ENCODE results near the gene LRRC56. TPM values are rescaled to one million over a fixed set of nuclear protein-coding genes. Genes with fewer than 3 reads are reported as not detected.

The LRRC56 gene
- total and polyA plus RNA-seq, 11 donors: 0.07 to 0.35 (median 0.20) TPM; not detected in 2

DNA sequence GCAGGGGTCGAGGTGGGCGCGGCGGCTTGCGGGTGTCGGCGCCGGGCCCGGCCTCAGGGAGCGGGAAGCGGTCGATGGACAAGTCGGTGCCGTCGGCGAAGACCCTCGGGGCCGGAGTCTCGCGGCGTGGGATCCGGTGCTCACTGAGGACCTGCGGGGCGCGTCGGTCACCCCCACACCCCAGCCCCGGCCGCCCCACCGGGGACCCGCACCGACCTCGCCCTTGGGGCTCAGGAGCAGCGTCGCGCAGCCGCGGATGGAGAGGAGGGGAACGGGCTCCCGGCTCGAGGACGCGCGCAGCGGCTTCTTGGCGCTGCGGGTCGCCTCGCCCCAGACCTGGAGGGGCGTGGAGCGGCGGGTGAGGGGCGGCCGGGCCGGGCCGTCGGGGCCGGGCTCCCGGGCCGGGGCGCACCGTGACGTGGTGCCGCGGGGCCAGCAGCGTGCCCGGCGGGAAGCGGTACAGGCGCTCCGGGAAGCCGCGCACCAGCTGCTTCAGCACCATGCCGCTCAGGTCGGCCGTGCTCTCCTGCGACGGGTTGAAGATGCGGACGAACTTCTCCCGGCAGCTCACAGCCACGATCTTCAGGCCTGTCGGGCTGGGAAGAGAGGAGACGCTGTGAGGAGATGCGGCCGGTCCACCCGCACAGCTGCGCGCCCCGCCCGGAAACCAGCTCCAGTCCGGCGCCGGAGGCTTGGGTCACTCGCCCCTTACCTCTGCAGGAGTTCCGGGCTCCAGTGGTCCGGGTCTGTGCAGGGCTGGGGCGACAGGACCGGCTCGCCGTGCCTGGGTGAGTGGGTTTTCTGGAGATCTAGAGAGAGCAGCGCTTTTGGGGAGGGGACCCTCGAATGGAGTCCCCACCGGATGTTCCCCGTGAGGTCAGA, 18.7 kb downstream of the LRRC56 start:
- H3K36me3 ChIP-seq: no peaks in the 10 kb centered on the region
- H3K27ac ChIP-seq: no peak overlapping the region
- TF ChIP-seq POLR2A (IDR thresholded peaks at IDR 0.05): no peak
- TF ChIP-seq, protein P1, sequence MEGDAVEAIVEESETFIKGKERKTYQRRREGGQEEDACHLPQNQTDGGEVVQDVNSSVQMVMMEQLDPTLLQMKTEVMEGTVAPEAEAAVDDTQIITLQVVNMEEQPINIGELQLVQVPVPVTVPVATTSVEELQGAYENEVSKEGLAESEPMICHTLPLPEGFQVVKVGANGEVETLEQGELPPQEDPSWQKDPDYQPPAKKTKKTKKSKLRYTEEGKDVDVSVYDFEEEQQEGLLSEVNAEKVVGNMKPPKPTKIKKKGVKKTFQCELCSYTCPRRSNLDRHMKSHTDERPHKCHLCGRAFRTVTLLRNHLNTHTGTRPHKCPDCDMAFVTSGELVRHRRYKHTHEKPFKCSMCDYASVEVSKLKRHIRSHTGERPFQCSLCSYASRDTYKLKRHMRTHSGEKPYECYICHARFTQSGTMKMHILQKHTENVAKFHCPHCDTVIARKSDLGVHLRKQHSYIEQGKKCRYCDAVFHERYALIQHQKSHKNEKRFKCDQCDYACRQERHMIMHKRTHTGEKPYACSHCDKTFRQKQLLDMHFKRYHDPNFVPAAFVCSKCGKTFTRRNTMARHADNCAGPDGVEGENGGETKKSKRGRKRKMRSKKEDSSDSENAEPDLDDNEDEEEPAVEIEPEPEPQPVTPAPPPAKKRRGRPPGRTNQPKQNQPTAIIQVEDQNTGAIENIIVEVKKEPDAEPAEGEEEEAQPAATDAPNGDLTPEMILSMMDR (IDR thresholded peaks at IDR 0.05): no peak
- H3K27me3 ChIP-seq: peaks cover 27 to 82% (median 58%) of the 10 kb centered on the region in 9 donors
- 4 to 18% (median 8%) methylated on average over 20 to 104 of the region's 104 CpGs for WGBS, 4 donors
- DNase-seq: peak in 1 of 5 donors; percentile 22
- peaks cover 0 to 32% (median 16%) of the 10 kb centered on the region in 12 donors for H3K4me1 ChIP-seq
- ATAC-seq: no peak
- intact Hi-C loops (cut with DNase I): loop anchor here in 8 of 10 donors (1.0 to 5.0 kb wide), 7 partner anchors 71 to 171 kb away; partner anchors contain the start of gene SCT (in 1 of the 8)
- no peaks in the 10 kb centered on the region for H3K9me3 ChIP-seq
- peak overlapping the region in 5 of 12 donors; percentile 6 to 50 (median 24) for H3K4me3 ChIP-seq

DNA sequence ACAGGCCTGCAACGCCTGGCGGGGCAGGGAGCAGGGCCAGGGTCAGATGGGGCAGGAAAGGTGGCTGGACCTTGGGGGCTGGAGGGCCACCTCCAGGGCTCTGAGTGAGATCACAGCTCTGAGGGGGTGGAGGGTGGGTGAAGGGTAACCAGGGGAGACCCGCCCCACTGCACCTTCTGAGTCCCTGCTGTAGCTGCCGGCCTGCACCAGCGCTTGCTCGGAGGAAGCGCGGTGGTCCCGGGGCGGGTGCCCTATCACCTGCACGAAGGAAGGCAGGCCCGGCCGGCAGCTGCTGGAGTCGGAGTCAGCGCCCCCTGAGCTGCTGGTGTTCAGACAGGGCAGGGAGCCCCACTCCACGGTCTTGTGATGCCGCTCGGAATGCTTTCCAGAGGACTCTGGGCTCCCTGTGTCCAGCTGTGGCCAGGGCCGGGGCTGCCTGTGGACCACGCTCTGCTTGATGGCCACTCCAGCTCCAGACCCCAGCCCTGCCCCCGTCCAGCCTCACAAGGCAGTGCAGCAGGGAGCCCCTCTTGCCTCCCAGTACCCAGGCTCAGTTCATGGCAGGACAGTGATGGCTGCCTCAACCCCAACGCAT, 19.4 kb downstream of the LRRC56 start:
- TF ChIP-seq, protein P1 (IDR thresholded peaks at IDR 0.05): no peak
- no peak for TF ChIP-seq POLR2A (IDR thresholded peaks at IDR 0.05)
- Histone ChIP-seq H3K9me3 (no peaks in the 10 kb centered on the region), H3K27ac (no peak overlapping the region), H3K4me1 (peaks cover 0 to 39% (median 22%) of the 10 kb centered on the region in 12 donors), H3K27me3 (peaks cover 27 to 78% (median 58%) of the 10 kb centered on the region in 9 donors), H3K4me3 (no peak overlapping the region), H3K36me3 (no peaks in the 10 kb centered on the region)
- DNase-seq (peak in 1 of 5 donors; percentile 19), ATAC-seq (no peak)
- 66 to 84% (median 73%) methylated on average over 5 to 22 of the region's 22 CpGs for WGBS, 4 donors
- intact Hi-C loops (cut with DNase I): loop anchor here in 6 of 10 donors (5.0 kb wide), 3 partner anchors 71 to 171 kb away; partner anchors contain the start of gene SCT (in 1 of the 6)

DNA sequence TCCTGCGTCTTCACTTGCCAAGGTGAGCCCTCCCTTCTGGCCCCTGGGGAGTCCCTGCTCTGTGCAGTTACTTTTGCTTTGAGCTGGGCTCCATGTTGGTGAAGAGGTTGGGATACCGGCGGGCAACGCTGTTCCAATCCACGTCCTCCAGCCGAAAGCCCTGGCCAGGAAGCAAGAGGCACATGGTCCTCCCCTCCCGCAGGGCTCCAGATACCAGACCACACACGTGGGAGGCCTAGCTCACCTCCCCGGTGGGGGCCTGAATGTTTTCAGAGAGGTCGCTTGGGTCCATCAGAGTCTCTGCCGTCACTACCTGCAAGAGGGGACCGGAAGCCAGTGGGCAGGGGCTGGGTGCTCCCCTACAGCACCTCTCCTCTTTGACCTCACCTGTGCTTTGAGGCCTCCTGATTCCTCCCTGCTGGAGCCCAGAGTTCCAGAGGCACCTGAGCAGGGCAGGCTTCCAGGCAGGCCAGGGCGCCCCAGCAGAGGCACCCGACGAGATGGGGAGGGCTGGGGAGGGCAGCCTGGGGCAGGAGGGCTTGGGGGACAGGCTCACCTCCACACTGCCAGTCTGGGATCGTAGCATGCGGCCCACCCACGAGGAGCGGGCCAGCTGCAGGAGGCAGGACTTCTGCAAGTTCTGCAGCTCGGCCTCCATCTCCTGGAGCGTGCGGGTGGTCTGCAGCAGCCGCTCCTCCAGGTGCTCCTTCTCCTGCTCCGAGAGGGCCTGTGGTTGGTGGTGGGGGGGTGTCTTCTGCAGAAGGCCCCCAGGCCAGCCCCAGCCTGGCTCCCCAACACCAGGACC, 20.2 kb downstream of the LRRC56 start:
- WGBS, 4 donors: 78 to 91% (median 85%) methylated on average over 13 to 24 of the region's 24 CpGs
- intact Hi-C loops (cut with DNase I): loop anchor here in 7 of 10 donors (2.0 to 5.0 kb wide), 4 partner anchors 70 to 170 kb away; partner anchors contain the start of gene SCT (in 1 of the 7)

More for the DNA sequence above, 20.2 kb downstream of the LRRC56 start:
- DNase-seq (peak in 1 of 5 donors; percentile 26), ATAC-seq (no peak)
- TF ChIP-seq, protein P1 (IDR thresholded peaks at IDR 0.05): no peak
- no peak for TF ChIP-seq POLR2A (IDR thresholded peaks at IDR 0.05)
- peaks cover 0 to 39% (median 22%) of the 10 kb centered on the region in 12 donors for H3K4me1 ChIP-seq
- H3K4me3 ChIP-seq: no peak overlapping the region
- H3K9me3 ChIP-seq: no peaks in the 10 kb centered on the region
- peaks cover 27 to 70% (median 58%) of the 10 kb centered on the region in 9 donors for H3K27me3 ChIP-seq
- no peak overlapping the region for H3K27ac ChIP-seq
- H3K36me3 ChIP-seq: no peaks in the 10 kb centered on the region

Measured in heart left ventricle (tissue), 16 donors.